Stomach (tissue), 9 donors: ENCODE data around the gene TULP1. TPM values are rescaled to one million over a fixed set of nuclear protein-coding genes. Genes with fewer than 3 reads are reported as not detected.

Experiments used
- DNase-seq, 2 donors: peaks; one replicate each; pipeline versions ENCODE4 v3.0.0 to v3.0.0-alpha.2; 2013 to 2019
- H3K27ac ChIP-seq, 5 donors: fragments of 200-600 bp in 4 of 5; sonication (generic) in 4 of 5; one replicate each; pipeline ENCODE4 v1.5.1; 2013 to 2019; ENCODE audit warnings: mild to moderate bottlenecking in 1 of 5, moderate library complexity in 1 of 5
- H3K27me3 ChIP-seq, 3 donors: fragments of 200-600 bp; sonication (generic); one replicate each; pipeline ENCODE4 v1.5.1; 2017 to 2019; ENCODE audit warnings: mixed run types in 1 of 3
- H3K36me3 ChIP-seq, 4 donors: fragments of 200-600 bp; sonication (generic); 1 replicate in 3 of 4; 2 replicates in 1 of 4; pipeline ENCODE4 v1.5.1; 2016 to 2019
- H3K4me1 ChIP-seq, 4 donors: fragments of 200-600 bp; sonication (generic); one replicate each; pipeline ENCODE4 v1.5.1; 2016 to 2019
- H3K4me3 ChIP-seq, 4 donors: fragments of 200-600 bp; sonication (generic) in 3 of 4; one replicate each; pipeline ENCODE4 v1.5.1; 2016 to 2019; ENCODE audit warnings: mild to moderate bottlenecking in 1 of 4
- H3K9me3 ChIP-seq, 4 donors: fragments of 200-600 bp; sonication (generic); one replicate each; pipeline ENCODE4 v1.5.1; 2016 to 2019
- EP300 ChIP-seq: sonication (generic); formaldehyde crosslinking; IDR thresholded peaks from one replicate; pipeline ENCODE4 v1.6.1; 2017; ENCODE audit warnings: antibody characterized with exemption
- POLR2A ChIP-seq, 4 donors: fragments of 450-650 bp; IDR thresholded peaks; one replicate each; pipeline ENCODE4 v1.6.1; 2016; ENCODE audit warnings: antibody characterized with exemption in 4 of 4, control low read depth in 2 of 4, mild to moderate bottlenecking in 1 of 4, moderate library complexity in 1 of 4
- POLR2AphosphoS5 ChIP-seq, 3 donors: sonication (generic); formaldehyde crosslinking; IDR thresholded peaks; one replicate each; pipeline ENCODE4 v1.6.1; 2016; ENCODE audit warnings: antibody characterized with exemption in 3 of 3
- WGBS, 5 donors: extraction: QIAGEN DNeasy Blood & Tissue Kit in 3 of 5; methylation state at CpG; one replicate each; pipeline versions ENCODE4 v1.1.5 to v1.1.7; 2013 to 2018; 5-methylcytosine and 5-hydroxymethylcytosine counted together
- intact Hi-C: fragments of 100-400 bp; cut with DNase I; formaldehyde crosslinking; loops from one replicate; pipeline ENCODE4 v1.15.1; 2023; ENCODE audit warnings: low total_unique reads
- polyA plus RNA-seq, 3 donors: library from polyadenylated mRNA; stranded (reverse); fragments of 200-250 nt; gene quantifications; one replicate each; pipeline ENCODE4 v1.2.3, GENCODE V29; 2013
- small RNA-seq, 4 donors: library from RNA; depleted of rRNA; stranded (forward); fragments of <200 nt; gene quantifications; one replicate each; pipeline ENCODE3, GENCODE V24; 2016
- total RNA-seq, 5 donors: library from RNA; depleted of rRNA; stranded (reverse); fragments of >200 nt; gene quantifications; one replicate each; pipeline versions ENCODE4 v1.1.0 to v1.2.3, GENCODE V29; 2014 to 2016
- TF ChIP-seq, protein P1 (sequence below), 7 experiments: fragments of 450-650 bp in 4 of 7; fragments of 200-600 bp in 3 of 7; sonication (generic) in 3 of 7; IDR thresholded peaks; one replicate each; pipeline ENCODE4 v1.5.1; 2016 to 2019; ENCODE audit warnings: antibody characterized with exemption in 7 of 7, control low read depth in 2 of 7, mild to moderate bottlenecking in 1 of 7
- donor health status: healthy with polysubstance abuse.
- donor health status: Bipolar disorder and iron deficiency.
- donor health status: healthy.

The TULP1 gene
- total and polyA plus RNA-seq, 8 donors: 0.05 TPM; not detected in 7

DNA sequence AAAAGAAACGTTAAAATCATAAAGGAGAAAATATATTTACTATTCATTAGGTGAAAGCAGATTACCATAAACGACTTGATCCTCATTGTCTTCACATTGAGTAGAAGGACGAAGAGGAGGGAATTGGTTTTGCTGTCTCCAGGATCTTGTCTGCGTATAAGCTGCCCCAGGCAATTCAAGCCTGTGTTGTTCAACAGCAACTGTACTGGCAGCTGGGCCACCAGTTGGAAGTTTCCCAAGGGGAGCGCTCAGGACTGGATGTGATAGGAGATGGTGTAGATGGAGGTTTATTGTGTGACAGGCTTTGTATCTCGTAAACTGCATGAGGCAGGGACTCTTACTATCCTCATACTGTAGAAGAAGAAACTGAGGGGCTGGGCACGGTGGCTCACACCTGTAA is 64.5 kb downstream of the TULP1 start:
- Histone ChIP-seq H3K9me3 (no peaks in the 10 kb centered on the region), H3K36me3 (no peaks in the 10 kb centered on the region), H3K27ac (no peak overlapping the region), H3K4me3 (no peak overlapping the region), H3K27me3 (no peaks in the 10 kb centered on the region), H3K4me1 (peaks cover 9 to 16% (median 14%) of the 10 kb centered on the region in 4 donors)
- DNase-seq: no peak
- 72 to 80% (median 74%) methylated on average over 7 of the region's 7 CpGs for WGBS, 5 donors
- intact Hi-C loops: no loop called here
- TF ChIP-seq, protein P1, sequence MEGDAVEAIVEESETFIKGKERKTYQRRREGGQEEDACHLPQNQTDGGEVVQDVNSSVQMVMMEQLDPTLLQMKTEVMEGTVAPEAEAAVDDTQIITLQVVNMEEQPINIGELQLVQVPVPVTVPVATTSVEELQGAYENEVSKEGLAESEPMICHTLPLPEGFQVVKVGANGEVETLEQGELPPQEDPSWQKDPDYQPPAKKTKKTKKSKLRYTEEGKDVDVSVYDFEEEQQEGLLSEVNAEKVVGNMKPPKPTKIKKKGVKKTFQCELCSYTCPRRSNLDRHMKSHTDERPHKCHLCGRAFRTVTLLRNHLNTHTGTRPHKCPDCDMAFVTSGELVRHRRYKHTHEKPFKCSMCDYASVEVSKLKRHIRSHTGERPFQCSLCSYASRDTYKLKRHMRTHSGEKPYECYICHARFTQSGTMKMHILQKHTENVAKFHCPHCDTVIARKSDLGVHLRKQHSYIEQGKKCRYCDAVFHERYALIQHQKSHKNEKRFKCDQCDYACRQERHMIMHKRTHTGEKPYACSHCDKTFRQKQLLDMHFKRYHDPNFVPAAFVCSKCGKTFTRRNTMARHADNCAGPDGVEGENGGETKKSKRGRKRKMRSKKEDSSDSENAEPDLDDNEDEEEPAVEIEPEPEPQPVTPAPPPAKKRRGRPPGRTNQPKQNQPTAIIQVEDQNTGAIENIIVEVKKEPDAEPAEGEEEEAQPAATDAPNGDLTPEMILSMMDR (IDR thresholded peaks at IDR 0.05): no peak
- TF ChIP-seq POLR2AphosphoS5 (IDR thresholded peaks at IDR 0.05) (no peak), POLR2A (IDR thresholded peaks at IDR 0.05) (no peak), EP300 (no peak)

Small RNAs within 50 kb of the gene (small RNA-seq; reads per million reads assigned to genes)
- 0 reads per million in 4 donors for gene MIR7111

Other genes with a start within 250 kb of the TULP1 start
- 10 to 100 TPM in 4 of 5 donors, 1 to 10 TPM in 1; 4.9 to 35.3 (median 14.9) TPM for gene DEF6, start 215.1 kb downstream of the TULP1 start, total RNA-seq
- gene DEF6, start 215.1 kb downstream of the TULP1 start, polyA plus RNA-seq: 10 to 100 TPM; 15.2 to 32.8 (median 17.7) TPM
- 10 to 100 TPM in 3 of 5 donors, 1 to 10 TPM in 2; 2.6 to 34.6 (median 10.5) TPM for gene PPARD, start 170.3 kb downstream of the TULP1 start, total RNA-seq
- gene PPARD, start 170.3 kb downstream of the TULP1 start, polyA plus RNA-seq: 10 to 100 TPM; 13.8 to 33.1 (median 22.0) TPM
- gene FANCE, start 60.6 kb downstream of the TULP1 start, total RNA-seq: 1 to 10 TPM; 1.3 to 8.3 (median 3.5) TPM
- gene FANCE, start 60.6 kb downstream of the TULP1 start, polyA plus RNA-seq: 1 to 10 TPM; 3.1 to 4.9 (median 3.2) TPM
- 1,000 to 10,000 TPM in 3 of 5 donors, 100 to 1,000 TPM in 2; 584 to 2,035 (median 1,370) TPM for gene RPL10A, start 44.5 kb downstream of the TULP1 start, total RNA-seq
- 1,000 to 10,000 TPM; 1,897 to 2,710 (median 2,028) TPM for gene RPL10A, start 44.5 kb downstream of the TULP1 start, polyA plus RNA-seq
- gene TEAD3, start 15.8 kb downstream of the TULP1 start, total RNA-seq: 10 to 100 TPM; 13.0 to 49.1 (median 19.1) TPM
- gene TEAD3, start 15.8 kb downstream of the TULP1 start, polyA plus RNA-seq: 10 to 100 TPM; 18.4 to 31.0 (median 18.6) TPM
- gene FKBP5, start 176.0 kb upstream of the TULP1 start, total RNA-seq: 100 to 1,000 TPM in 4 of 5 donors, 10 to 100 TPM in 1; 68.1 to 209 (median 168) TPM
- gene FKBP5, start 176.0 kb upstream of the TULP1 start, polyA plus RNA-seq: 10 to 100 TPM; 89.2 to 97.2 (median 91.1) TPM
- not detected for gene ARMC12, start 224.1 kb upstream of the TULP1 start, total RNA-seq
- gene ARMC12, start 224.1 kb upstream of the TULP1 start, polyA plus RNA-seq: 1 to 10 TPM; 1.1 to 2.5 (median 2.0) TPM